ENCODE results near the gene FERMT3.

FERMT3 gene

GRCh38 chr11:64254326-64254725, 47.8 kb downstream of the FERMT3 start:
- TF ChIP-seq SNAI2 (CRISPR knock-in tag; IDR thresholded peaks at IDR 0.05) (no peak), RARB (CRISPR knock-in tag; IDR thresholded peaks at IDR 0.05) (no peak), TOX (CRISPR knock-in tag; IDR thresholded peaks at IDR 0.05; ENCODE audit: borderline replicate concordance) (no peak), ZNF8 (CRISPR knock-in tag; IDR thresholded peaks at IDR 0.05) (no peak), TCF4 (CRISPR knock-in tag; IDR thresholded peaks at IDR 0.05; ENCODE audit: borderline replicate concordance) (no peak)
- TF ChIP-seq, protein P1, sequence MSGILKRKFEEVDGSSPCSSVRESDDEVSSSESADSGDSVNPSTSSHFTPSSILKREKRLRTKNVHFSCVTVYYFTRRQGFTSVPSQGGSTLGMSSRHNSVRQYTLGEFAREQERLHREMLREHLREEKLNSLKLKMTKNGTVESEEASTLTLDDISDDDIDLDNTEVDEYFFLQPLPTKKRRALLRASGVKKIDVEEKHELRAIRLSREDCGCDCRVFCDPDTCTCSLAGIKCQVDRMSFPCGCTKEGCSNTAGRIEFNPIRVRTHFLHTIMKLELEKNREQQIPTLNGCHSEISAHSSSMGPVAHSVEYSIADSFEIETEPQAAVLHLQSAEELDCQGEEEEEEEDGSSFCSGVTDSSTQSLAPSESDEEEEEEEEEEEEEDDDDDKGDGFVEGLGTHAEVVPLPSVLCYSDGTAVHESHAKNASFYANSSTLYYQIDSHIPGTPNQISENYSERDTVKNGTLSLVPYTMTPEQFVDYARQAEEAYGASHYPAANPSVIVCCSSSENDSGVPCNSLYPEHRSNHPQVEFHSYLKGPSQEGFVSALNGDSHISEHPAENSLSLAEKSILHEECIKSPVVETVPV (CRISPR knock-in tag; IDR thresholded peaks at IDR 0.05): no peak
- TF ChIP-seq, protein P2, sequence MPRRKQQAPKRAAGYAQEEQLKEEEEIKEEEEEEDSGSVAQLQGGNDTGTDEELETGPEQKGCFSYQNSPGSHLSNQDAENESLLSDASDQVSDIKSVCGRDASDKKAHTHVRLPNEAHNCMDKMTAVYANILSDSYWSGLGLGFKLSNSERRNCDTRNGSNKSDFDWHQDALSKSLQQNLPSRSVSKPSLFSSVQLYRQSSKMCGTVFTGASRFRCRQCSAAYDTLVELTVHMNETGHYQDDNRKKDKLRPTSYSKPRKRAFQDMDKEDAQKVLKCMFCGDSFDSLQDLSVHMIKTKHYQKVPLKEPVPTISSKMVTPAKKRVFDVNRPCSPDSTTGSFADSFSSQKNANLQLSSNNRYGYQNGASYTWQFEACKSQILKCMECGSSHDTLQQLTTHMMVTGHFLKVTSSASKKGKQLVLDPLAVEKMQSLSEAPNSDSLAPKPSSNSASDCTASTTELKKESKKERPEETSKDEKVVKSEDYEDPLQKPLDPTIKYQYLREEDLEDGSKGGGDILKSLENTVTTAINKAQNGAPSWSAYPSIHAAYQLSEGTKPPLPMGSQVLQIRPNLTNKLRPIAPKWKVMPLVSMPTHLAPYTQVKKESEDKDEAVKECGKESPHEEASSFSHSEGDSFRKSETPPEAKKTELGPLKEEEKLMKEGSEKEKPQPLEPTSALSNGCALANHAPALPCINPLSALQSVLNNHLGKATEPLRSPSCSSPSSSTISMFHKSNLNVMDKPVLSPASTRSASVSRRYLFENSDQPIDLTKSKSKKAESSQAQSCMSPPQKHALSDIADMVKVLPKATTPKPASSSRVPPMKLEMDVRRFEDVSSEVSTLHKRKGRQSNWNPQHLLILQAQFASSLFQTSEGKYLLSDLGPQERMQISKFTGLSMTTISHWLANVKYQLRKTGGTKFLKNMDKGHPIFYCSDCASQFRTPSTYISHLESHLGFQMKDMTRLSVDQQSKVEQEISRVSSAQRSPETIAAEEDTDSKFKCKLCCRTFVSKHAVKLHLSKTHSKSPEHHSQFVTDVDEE (CRISPR knock-in tag; IDR thresholded peaks at IDR 0.05): no peak
- ATAC-seq: no peak

- TF ChIP-seq CSDC2 (CRISPR knock-in tag; IDR thresholded peaks at IDR 0.05) (no peak), ARNTL (CRISPR knock-in tag; IDR thresholded peaks at IDR 0.05; ENCODE audit: borderline replicate concordance, low read depth) (no peak), TCF4 (CRISPR knock-in tag; IDR thresholded peaks at IDR 0.05; ENCODE audit: borderline replicate concordance) (no peak), POU6F1 (CRISPR knock-in tag; IDR thresholded peaks at IDR 0.05; ENCODE audit: borderline replicate concordance, low read depth) (no peak), ISL1 (CRISPR knock-in tag; IDR thresholded peaks at IDR 0.05) (no peak), ZNF565 (CRISPR knock-in tag; conservative IDR thresholded peaks at IDR 0.05; ENCODE audit: low read depth) (no peak), TOX (CRISPR knock-in tag; IDR thresholded peaks at IDR 0.05; ENCODE audit: borderline replicate concordance) (no peak), ESRRG (CRISPR knock-in tag; IDR thresholded peaks at IDR 0.05) (no peak), ZNF70 (CRISPR knock-in tag; IDR thresholded peaks at IDR 0.05) (no peak), OSR1 (CRISPR knock-in tag; IDR thresholded peaks at IDR 0.05) (no peak)
- TF ChIP-seq, protein P3, sequence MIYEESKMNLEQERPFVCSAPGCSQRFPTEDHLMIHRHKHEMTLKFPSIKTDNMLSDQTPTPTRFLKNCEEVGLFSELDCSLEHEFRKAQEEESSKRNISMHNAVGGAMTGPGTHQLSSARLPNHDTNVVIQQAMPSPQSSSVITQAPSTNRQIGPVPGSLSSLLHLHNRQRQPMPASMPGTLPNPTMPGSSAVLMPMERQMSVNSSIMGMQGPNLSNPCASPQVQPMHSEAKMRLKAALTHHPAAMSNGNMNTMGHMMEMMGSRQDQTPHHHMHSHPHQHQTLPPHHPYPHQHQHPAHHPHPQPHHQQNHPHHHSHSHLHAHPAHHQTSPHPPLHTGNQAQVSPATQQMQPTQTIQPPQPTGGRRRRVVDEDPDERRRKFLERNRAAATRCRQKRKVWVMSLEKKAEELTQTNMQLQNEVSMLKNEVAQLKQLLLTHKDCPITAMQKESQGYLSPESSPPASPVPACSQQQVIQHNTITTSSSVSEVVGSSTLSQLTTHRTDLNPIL (CRISPR knock-in tag; IDR thresholded peaks at IDR 0.05; ENCODE audit: low read depth): no peak
- no peak for ATAC-seq
Measured at GRCh38 chr11:64255135-64256128, 48.9 kb downstream of the FERMT3 start.

DNA sequence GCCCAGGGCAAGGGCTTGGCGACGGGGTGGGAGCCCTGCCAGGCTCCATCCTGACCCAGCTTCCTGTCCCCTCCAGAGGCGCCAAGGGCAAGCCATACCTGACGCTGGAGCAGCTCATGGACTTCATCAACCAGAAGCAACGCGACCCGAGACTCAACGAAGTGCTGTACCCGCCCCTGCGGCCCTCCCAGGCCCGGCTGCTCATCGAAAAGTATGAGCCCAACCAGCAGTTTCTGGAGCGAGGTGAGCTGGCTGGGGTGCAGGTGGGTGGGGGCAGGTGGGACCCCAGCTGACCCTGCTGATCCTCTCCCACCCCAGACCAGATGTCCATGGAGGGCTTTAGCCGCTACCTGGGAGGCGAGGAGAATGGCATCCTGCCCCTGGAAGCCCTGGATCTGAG, 49.8 kb downstream of the FERMT3 start:
- no peak for ATAC-seq
- TF ChIP-seq PPARA (CRISPR knock-in tag; IDR thresholded peaks at IDR 0.05; ENCODE audit: borderline replicate concordance): no peak
- no peak for TF ChIP-seq POU6F1 (CRISPR knock-in tag; IDR thresholded peaks at IDR 0.05; ENCODE audit: borderline replicate concordance, low read depth)
- TF ChIP-seq RARB (CRISPR knock-in tag; IDR thresholded peaks at IDR 0.05): no peak
- TF ChIP-seq CSDC2 (CRISPR knock-in tag; IDR thresholded peaks at IDR 0.05): no peak
- TF ChIP-seq ISL1 (CRISPR knock-in tag; IDR thresholded peaks at IDR 0.05): no peak
- no peak for TF ChIP-seq TCF4 (CRISPR knock-in tag; IDR thresholded peaks at IDR 0.05; ENCODE audit: borderline replicate concordance)
- no peak for TF ChIP-seq GLIS3 (CRISPR knock-in tag; IDR thresholded peaks at IDR 0.05)
- TF ChIP-seq ZNF565 (CRISPR knock-in tag; conservative IDR thresholded peaks at IDR 0.05; ENCODE audit: low read depth): no peak
- TF ChIP-seq, protein P3 (CRISPR knock-in tag; IDR thresholded peaks at IDR 0.05; ENCODE audit: low read depth): no peak
- no peak for TF ChIP-seq ZNF8 (CRISPR knock-in tag; IDR thresholded peaks at IDR 0.05)
- no peak for TF ChIP-seq ESRRG (CRISPR knock-in tag; IDR thresholded peaks at IDR 0.05)
- TF ChIP-seq ZFP3 (CRISPR knock-in tag; IDR thresholded peaks at IDR 0.05): no peak
- TF ChIP-seq ZFP30 (CRISPR knock-in tag; IDR thresholded peaks at IDR 0.05): no peak
- no peak for TF ChIP-seq SNAI2 (CRISPR knock-in tag; IDR thresholded peaks at IDR 0.05)
- TF ChIP-seq ZNF70 (CRISPR knock-in tag; IDR thresholded peaks at IDR 0.05): no peak
- no peak for TF ChIP-seq TOX (CRISPR knock-in tag; IDR thresholded peaks at IDR 0.05; ENCODE audit: borderline replicate concordance)
- TF ChIP-seq, protein P2 (CRISPR knock-in tag; IDR thresholded peaks at IDR 0.05): no peak
